Activated T-cell treated with anti-CD3 and anti-CD28 coated beads, Interleukin-2, amount 50 U/mL, for 72 hours (primary cell): ENCODE measurements around the gene RASAL3. TPM values are rescaled to one million over a fixed set of nuclear protein-coding genes. Genes with fewer than 3 reads are reported as not detected.
A peak's percentile ranks its signal among the peaks of the same experiment; 100 is the strongest.

Source experiments
- ATAC-seq, 2 donors: fragments of 150-1000 bp; cut with Tn5 transposase; replicated peaks in 1 of 2; 2 replicates each; pipeline ENCODE4 v1.10.0; 2021; ENCODE audit warnings: moderate library complexity in 2 of 2, mild to moderate bottlenecking in 1 of 2
- DNase-seq, 2 donors: peaks; one replicate each; pipeline ENCODE4 v3.0.0; 2021 to 2022; ENCODE audit warnings: mixed read lengths in 1 of 2
- H3K27ac Mint-ChIP-seq: one replicate; pipeline ENCODE4 v1.8.0; 2022; ENCODE audit warnings: mild to moderate bottlenecking, moderate library complexity, mixed read lengths
- H3K27me3 Mint-ChIP-seq: one replicate; pipeline ENCODE4 v1.8.0; 2022; ENCODE audit warnings: low read depth, mixed read lengths
- H3K36me3 Mint-ChIP-seq, 2 donors: one replicate each; pipeline ENCODE4 v1.8.0; 2022; ENCODE audit warnings: mixed read lengths in 2 of 2, mild to moderate bottlenecking in 1 of 2; ENCODE audit not compliant: insufficient read depth in 2 of 2
- H3K4me1 Mint-ChIP-seq: one replicate; pipeline ENCODE4 v1.8.0; 2022; ENCODE audit warnings: low read depth, mixed read lengths
- H3K4me3 Mint-ChIP-seq, 2 donors: one replicate each; pipeline ENCODE4 v1.8.0; 2022; ENCODE audit warnings: mild to moderate bottlenecking in 2 of 2, mixed read lengths in 2 of 2, moderate library complexity in 2 of 2
- H3K9me3 Mint-ChIP-seq, 2 donors: one replicate each; pipeline ENCODE4 v1.8.0; 2022; ENCODE audit warnings: mixed read lengths in 2 of 2
- total RNA-seq, 2 donors: library from RNA; stranded (reverse); gene quantifications; one replicate each; pipeline ENCODE4 v1.2.3, GENCODE V29; 2022

RASAL3 gene
- total RNA-seq, 2 donors from 2014 or later: 112 to 128 TPM

DNA sequence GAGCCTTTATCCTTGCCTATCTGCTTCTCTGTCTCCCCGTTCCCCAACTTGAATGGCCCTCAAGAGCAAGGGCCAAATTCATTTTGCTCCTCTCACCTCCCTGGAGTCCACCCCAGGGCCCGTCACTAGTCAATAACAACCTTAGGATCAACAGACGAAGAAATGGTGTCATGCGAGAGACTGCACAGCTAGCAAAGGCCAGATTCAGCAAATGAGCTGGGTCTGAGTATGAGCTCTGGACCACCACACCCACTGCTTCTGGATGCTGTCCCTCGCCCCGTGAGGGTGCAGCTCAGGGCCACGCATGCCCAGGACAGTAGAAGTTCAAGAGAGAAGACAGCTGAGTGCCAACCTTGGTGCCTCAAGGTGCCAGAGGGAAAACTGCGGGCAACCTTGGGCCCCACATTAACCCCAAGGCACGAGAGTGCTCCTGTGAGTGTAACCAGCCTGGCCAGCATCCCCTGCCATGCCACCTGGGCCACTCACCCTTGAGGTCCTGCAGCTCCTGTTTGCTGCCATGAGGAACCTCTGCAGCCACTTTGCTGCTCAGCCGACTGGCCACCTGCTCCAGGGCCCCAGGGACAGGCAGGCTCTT lies 33.7 kb downstream of the RASAL3 start:
- Mint-ChIP-seq H3K9me3 (no peaks in the 10 kb centered on the region), H3K4me3 (peak overlapping the region; percentile 97 to 99), H3K36me3 (peaks cover 13 to 16% of the 10 kb centered on the region in 2 donors), H3K27me3 (no peaks in the 10 kb centered on the region), H3K27ac (no peak overlapping the region), H3K4me1 (peaks cover 32% of the 10 kb centered on the region)
- no peak for ATAC-seq
- DNase-seq: no peak

DNA sequence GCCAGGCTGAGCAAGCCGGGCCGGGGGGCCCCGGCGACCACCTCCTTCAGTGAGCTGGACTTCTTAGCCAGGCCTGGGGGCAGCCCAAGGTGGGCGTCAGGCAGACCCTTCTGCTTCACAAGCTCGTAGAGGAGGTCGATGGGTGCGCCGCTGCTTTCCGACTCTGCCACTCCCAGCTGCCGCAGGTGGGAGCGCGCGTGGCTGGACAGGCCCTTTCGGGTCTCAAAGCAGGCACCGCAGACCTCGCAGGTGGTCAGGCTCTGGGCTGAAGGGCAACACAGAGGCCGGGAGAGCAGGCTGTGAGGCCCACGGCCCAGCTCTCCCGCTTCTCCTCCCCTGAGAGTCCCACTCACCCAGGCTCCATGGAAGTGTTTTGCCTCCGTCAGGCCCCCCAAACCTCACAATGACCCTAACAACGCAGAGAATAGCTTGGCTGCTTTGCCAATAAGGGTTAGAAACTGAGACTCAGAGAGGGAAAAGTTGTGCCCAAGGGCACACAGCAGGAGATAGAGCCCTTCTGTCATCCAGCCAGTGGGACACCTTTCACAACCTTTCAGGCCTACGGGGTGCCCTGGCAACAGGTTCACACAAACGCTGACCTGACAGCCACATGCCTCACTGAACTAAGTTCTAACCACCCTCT lies 34.4 kb downstream of the RASAL3 start:
- DNase-seq (no peak), ATAC-seq (no peak)
- Mint-ChIP-seq H3K9me3 (no peaks in the 10 kb centered on the region), H3K4me3 (no peak overlapping the region), H3K36me3 (peaks cover 13 to 17% of the 10 kb centered on the region in 2 donors), H3K4me1 (peaks cover 32% of the 10 kb centered on the region), H3K27ac (no peak overlapping the region), H3K27me3 (no peaks in the 10 kb centered on the region)

DNA sequence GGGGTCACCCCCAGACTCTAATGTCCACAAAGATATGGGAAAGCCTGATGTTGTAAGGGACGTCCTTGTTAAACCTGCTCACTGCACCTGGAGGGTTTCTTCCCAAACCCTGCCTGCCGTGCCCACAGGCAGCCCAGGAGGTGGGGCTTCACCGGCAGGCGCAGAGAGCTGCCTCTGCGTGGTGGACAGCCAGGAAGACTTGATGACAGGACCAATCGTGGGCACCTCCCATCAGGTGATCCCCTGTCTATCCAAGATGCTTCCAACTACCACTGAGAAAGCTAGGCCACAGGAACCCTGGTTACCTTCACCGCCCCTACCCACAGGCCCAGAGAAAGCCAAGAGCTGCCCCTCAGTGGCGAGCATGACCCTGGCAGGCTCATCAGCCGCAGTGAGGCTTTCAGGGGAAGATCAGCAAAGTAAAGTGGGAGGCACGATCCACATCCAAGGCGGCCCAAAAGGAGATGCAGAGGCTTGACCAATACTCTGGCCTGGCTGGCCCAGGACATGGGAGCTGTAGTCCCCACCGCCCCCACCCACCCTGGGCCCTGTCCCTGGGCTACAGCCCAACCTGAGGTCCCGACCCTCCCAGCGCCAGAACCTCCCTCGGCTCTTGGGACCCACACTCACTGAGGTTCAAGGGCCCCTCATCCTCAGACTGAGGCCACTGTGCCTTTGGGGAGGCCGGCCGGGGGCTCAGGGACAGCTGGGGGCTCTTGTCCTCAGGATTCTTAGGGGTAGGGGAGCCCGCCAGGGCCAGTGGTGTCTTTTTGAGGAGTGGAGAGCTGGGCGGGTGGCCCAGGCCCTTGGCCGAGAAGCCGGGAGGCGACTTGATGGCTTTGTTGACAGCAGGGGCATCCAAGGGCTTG lies 35.2 kb downstream of the RASAL3 start:
- H3K4me1 Mint-ChIP-seq: peaks cover 32% of the 10 kb centered on the region
- ATAC-seq (no peak), DNase-seq (no peak)
- H3K4me3 Mint-ChIP-seq: no peak overlapping the region
- peaks cover 13 to 17% of the 10 kb centered on the region in 2 donors for H3K36me3 Mint-ChIP-seq
- no peaks in the 10 kb centered on the region for H3K27me3 Mint-ChIP-seq
- no peak overlapping the region for H3K27ac Mint-ChIP-seq
- no peaks in the 10 kb centered on the region for H3K9me3 Mint-ChIP-seq

GRCh38 chr19:15427991-15428471 lies 36.3 kb downstream of the RASAL3 start:
- no peaks in the 10 kb centered on the region for H3K9me3 Mint-ChIP-seq
- H3K4me3 Mint-ChIP-seq: no peak overlapping the region
- peaks cover 25% of the 10 kb centered on the region for H3K4me1 Mint-ChIP-seq
- H3K27ac Mint-ChIP-seq: no peak overlapping the region
- DNase-seq (no peak), ATAC-seq (no peak)
- H3K36me3 Mint-ChIP-seq: peaks cover 16 to 23% of the 10 kb centered on the region in 2 donors
- H3K27me3 Mint-ChIP-seq: no peaks in the 10 kb centered on the region

- Mint-ChIP-seq H3K27ac (no peak overlapping the region), H3K27me3 (no peaks in the 10 kb centered on the region), H3K9me3 (no peaks in the 10 kb centered on the region), H3K4me1 (peaks cover 23% of the 10 kb centered on the region), H3K36me3 (peaks cover 20 to 30% of the 10 kb centered on the region in 2 donors), H3K4me3 (no peak overlapping the region)
- DNase-seq (no peak), ATAC-seq (no peak)
Measured at GRCh38 chr19:15427350-15427700, 37.0 kb downstream of the RASAL3 start.

DNA sequence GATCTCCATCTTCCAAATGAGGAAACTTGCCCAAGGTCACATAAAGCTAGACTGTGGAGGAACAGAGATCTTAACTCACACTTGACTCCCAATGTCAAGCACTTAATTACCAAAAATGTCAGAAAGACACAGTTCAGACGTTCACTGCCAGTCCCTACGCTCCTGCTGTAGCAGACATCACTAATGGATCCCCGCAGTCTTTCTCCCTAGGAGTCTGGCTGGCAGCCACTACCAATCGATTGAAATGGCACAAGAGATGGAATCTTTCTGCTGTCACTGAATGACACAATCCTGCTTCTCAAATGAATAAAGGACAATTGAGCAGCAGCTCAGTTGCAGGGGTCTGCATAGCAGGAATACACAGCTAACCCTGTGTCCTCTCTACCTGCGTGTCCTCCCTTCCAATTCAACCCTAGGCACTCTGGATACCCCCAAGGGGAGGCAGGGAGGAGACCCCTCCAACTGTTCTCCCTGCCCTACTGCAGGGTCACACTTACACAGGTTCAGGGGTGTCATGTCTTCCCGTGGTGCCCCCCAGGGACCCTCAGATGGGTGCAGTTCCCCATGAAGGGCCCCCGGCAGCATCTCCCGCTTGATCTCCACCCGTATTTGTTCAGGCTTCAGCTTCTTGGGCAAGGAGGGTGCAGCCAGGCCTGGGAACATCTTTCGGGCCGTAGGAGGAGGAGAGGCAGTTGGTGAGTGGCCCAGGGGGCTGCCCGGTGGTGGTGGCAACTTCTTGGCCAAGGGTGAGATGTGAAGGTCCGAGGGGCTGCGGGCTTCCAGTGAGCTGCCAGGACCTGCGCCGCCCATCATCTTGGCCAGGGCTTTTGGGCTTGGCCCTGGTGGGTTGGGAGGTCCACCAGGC lies 37.6 kb downstream of the RASAL3 start:
- ATAC-seq: no peak
- Mint-ChIP-seq H3K9me3 (no peaks in the 10 kb centered on the region), H3K36me3 (peaks cover 22 to 30% of the 10 kb centered on the region in 2 donors), H3K27ac (no peak overlapping the region), H3K4me1 (peaks cover 20% of the 10 kb centered on the region), H3K4me3 (no peak overlapping the region), H3K27me3 (no peaks in the 10 kb centered on the region)
- DNase-seq: no peak

DNA sequence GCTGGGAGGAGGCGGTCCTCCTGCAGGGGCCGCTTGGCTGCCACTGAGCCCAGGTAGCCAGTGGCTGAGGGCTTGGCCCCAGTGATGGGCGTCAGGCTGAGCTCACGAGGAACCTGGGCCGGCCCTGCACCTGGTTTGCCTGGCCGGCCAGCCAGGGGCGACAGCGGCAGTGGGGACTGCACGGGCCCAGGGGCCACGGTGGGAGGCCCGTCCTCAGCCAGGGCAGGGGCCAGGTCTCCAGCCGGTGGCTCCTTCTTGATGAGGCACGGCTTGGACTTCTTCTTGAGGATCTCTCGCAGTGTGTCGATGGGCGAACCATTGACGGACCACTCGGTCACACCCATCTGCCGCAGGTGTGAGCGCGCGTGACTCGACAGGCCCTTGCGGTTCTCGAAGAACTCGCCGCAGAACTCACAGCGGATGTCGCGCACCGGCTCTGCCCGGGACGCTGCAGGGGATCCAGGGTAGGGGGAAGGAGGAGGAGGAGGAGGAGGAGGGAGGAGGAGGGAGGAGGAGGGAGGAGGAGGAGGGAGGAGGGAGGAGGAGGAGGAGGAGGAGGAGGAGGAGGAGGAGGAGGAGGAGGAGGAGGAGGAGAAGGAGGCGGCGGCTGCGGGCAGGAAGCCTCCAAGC lies 38.9 kb downstream of the RASAL3 start:
- DNase-seq (no peak), ATAC-seq (no peak)
- Mint-ChIP-seq H3K27me3 (no peaks in the 10 kb centered on the region), H3K36me3 (peaks cover 19 to 29% of the 10 kb centered on the region in 2 donors), H3K4me1 (peaks cover 7% of the 10 kb centered on the region), H3K4me3 (no peak overlapping the region), H3K9me3 (no peaks in the 10 kb centered on the region), H3K27ac (no peak overlapping the region)

DNA sequence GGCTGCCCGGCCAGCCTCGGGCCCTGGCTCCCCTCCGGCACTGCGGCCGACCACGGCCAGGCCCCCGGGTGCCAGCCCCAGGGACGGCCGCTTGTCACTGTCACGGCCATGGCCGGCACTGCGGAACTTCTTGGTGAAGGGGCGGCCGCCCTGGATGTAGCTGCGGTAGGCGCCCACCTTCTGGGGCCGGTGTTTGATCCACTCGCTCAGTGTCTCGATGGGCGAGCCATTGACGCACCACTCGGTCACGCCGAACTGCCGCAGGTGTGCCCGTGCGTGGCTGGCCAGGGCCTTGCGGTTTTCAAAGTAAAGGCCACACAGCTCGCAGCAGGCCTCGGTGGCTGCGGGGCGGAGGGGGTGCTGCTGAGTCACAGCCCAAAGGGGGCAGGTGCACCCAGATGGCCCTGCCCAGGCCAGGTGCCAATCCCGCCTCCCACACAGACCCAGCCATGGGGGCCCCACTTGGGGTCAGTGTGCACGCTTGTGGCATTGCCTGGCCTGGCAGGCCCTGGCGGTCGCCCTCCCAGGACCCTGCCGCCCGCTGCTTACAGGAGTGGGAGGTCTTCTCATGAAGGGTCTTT lies 39.6 kb downstream of the RASAL3 start:
- Mint-ChIP-seq H3K27me3 (no peaks in the 10 kb centered on the region), H3K4me1 (peaks cover 9% of the 10 kb centered on the region), H3K36me3 (peaks cover 19 to 28% of the 10 kb centered on the region in 2 donors), H3K9me3 (no peaks in the 10 kb centered on the region), H3K27ac (no peak overlapping the region), H3K4me3 (no peak overlapping the region)
- no peak for DNase-seq
- no peak for ATAC-seq

GRCh38 chr19:15424121-15424520 lies 40.2 kb downstream of the RASAL3 start:
- Mint-ChIP-seq H3K4me3 (no peak overlapping the region), H3K27ac (no peak overlapping the region), H3K27me3 (no peaks in the 10 kb centered on the region), H3K4me1 (peaks cover 15% of the 10 kb centered on the region), H3K9me3 (no peaks in the 10 kb centered on the region), H3K36me3 (peaks cover 19 to 28% of the 10 kb centered on the region in 2 donors)
- no peak for DNase-seq
- no peak for ATAC-seq

GRCh38 chr19:15423130-15423529 lies 41.2 kb downstream of the RASAL3 start:
- Mint-ChIP-seq H3K36me3 (peaks cover 22 to 26% of the 10 kb centered on the region in 2 donors), H3K27ac (no peak overlapping the region), H3K4me3 (no peak overlapping the region), H3K27me3 (no peaks in the 10 kb centered on the region), H3K9me3 (no peaks in the 10 kb centered on the region), H3K4me1 (peaks cover 16% of the 10 kb centered on the region)
- DNase-seq: no peak
- ATAC-seq: no peak

GRCh38 chr19:15422296-15423075 lies 41.9 kb downstream of the RASAL3 start:
- H3K4me1 Mint-ChIP-seq: peaks cover 22% of the 10 kb centered on the region
- H3K27ac Mint-ChIP-seq: no peak overlapping the region
- no peaks in the 10 kb centered on the region for H3K27me3 Mint-ChIP-seq
- no peak overlapping the region for H3K4me3 Mint-ChIP-seq
- H3K36me3 Mint-ChIP-seq: peaks cover 23 to 26% of the 10 kb centered on the region in 2 donors
- DNase-seq (no peak), ATAC-seq (no peak)
- no peaks in the 10 kb centered on the region for H3K9me3 Mint-ChIP-seq
